Islet of Langerhans (tissue), 1 donor: Measurements from ENCODE around the gene PRKN.

Source experiments
- FAIRE-seq: peaks from one replicate; lab custom pipeline; 2011; peaks lifted over from hg19 to GRCh38; lab: Jason Lieb, UNC

The PRKN gene

GRCh38 chr6:162373192-162373591 lies 354.4 kb downstream of the PRKN start:
- FAIRE-seq, result no peak

GRCh38 chr6:162372106-162372505 lies 355.5 kb downstream of the PRKN start:
- no peak for FAIRE-seq

GRCh38 chr6:162371121-162371520 lies 356.4 kb downstream of the PRKN start:
- no peak for FAIRE-seq

GRCh38 chr6:162369091-162369490 lies 358.5 kb downstream of the PRKN start:
- FAIRE-seq, result no peak

- FAIRE-seq, result no peak
These were observed 363.1 kb downstream of the PRKN start for GRCh38 chr6:162364488-162364887.

- FAIRE-seq, result no peak
These were observed 363.8 kb downstream of the PRKN start for GRCh38 chr6:162363757-162364156.

- FAIRE-seq, result no peak
These were observed 366.5 kb downstream of the PRKN start for GRCh38 chr6:162360901-162361567.

- FAIRE-seq, result no peak
These were observed 368.9 kb downstream of the PRKN start for GRCh38 chr6:162358625-162359024.

- FAIRE-seq, result no peak
These were observed 382.5 kb downstream of the PRKN start for GRCh38 chr6:162345051-162345511.

GRCh38 chr6:162344646-162345010 lies 382.9 kb downstream of the PRKN start:
- FAIRE-seq, result no peak

GRCh38 chr6:162343936-162344645 lies 383.5 kb downstream of the PRKN start:
- FAIRE-seq, result no peak

- no peak for FAIRE-seq
These were observed 384.2 kb downstream of the PRKN start for GRCh38 chr6:162343198-162343935.

GRCh38 chr6:162337412-162337811 lies 390.2 kb downstream of the PRKN start:
- no peak for FAIRE-seq

GRCh38 chr6:162336359-162336758 lies 391.2 kb downstream of the PRKN start:
- FAIRE-seq, result no peak

GRCh38 chr6:162332365-162332764 lies 395.2 kb downstream of the PRKN start:
- no peak for FAIRE-seq

- no peak for FAIRE-seq
These were observed 395.7 kb downstream of the PRKN start for GRCh38 chr6:162331911-162332310.

GRCh38 chr6:162325826-162326225 lies 401.7 kb downstream of the PRKN start:
- FAIRE-seq, result no peak

- no peak for FAIRE-seq
These were observed 402.5 kb downstream of the PRKN start for GRCh38 chr6:162325051-162325450.

- no peak for FAIRE-seq
These were observed 412.3 kb downstream of the PRKN start for GRCh38 chr6:162315291-162315690.

- FAIRE-seq, result no peak
These were observed 413.5 kb downstream of the PRKN start for GRCh38 chr6:162313922-162314660.

GRCh38 chr6:162307865-162308264 lies 419.7 kb downstream of the PRKN start:
- no peak for FAIRE-seq

GRCh38 chr6:162306616-162307015 lies 420.9 kb downstream of the PRKN start:
- FAIRE-seq, result no peak

GRCh38 chr6:162301128-162301527 lies 426.4 kb downstream of the PRKN start:
- FAIRE-seq, result no peak
